Activated CD8-positive, alpha-beta memory T cell treated with anti-CD3 and anti-CD28 coated beads for 36 hours (primary cell): ENCODE data around the gene STX1B. TPM values are rescaled to one million over a fixed set of nuclear protein-coding genes. Genes with fewer than 3 reads are reported as not detected.

ENCODE experiments used
- CTCF ChIA-PET: fragments of 350-600 bp; sonication (Branson Sonifier 250); formaldehyde crosslinking; loops from one replicate; lab custom pipeline; 2021; ENCODE audit warnings: antibody characterized with exemption; lab: Charles Lee
- POLR2A ChIA-PET: fragments of 350-600 bp; sonication (Branson Sonifier 250); formaldehyde crosslinking; loops from one replicate; lab custom pipeline; 2021; ENCODE audit warnings: antibody characterized with exemption; lab: Charles Lee
- total RNA-seq, 2 experiments: library from RNA; stranded (reverse); gene quantifications; one replicate each; pipeline ENCODE4 v1.2.3, GENCODE V29; 2021

STX1B gene
- total RNA-seq, 2 experiments from 2014 or later: 0.15 to 0.34 TPM

GRCh38 chr16:31001507-31002249 is 8.8 kb downstream of the STX1B start:
- ChIA-PET POLR2A (no interaction called here), CTCF (no interaction called here)

GRCh38 chr16:31000671-31001382 is 9.6 kb downstream of the STX1B start:
- ChIA-PET CTCF (interaction anchor here (2.9 kb wide), 1 partner anchor 16 kb away, joined by 12 read pairs; the partner anchor contains the start of gene HSD3B7), POLR2A (no interaction called here)

- POLR2A ChIA-PET: interaction anchor here (0.6 kb wide), 1 partner anchor 35 kb away, joined by 3 read pairs; no protein-coding TSS in a partner anchor
- CTCF ChIA-PET: interaction anchor here (0.6 to 2.9 kb wide), 4 partner anchors 9 to 74 kb away, joined by 3 to 12 read pairs (median 3); partner anchors contain the start of gene HSD3B7
These were observed 11.3 kb downstream of the STX1B start for GRCh38 chr16:30998852-30999761.

GRCh38 chr16:30997725-30998711 is 12.4 kb downstream of the STX1B start:
- ChIA-PET CTCF (interaction anchor here (0.9 to 2.9 kb wide), 2 partner anchors 13 to 56 kb away, joined by 3 to 12 read pairs; partner anchors contain the start of gene HSD3B7), POLR2A (interaction anchor here (0.6 to 1.3 kb wide), 4 partner anchors 33 to 185 kb away, joined by 3 to 7 read pairs (median 4); partner anchors contain the start of genes ZNF646 and ZNF668)

GRCh38 chr16:30996985-30997724 is 13.3 kb downstream of the STX1B start:
- POLR2A ChIA-PET: interaction anchor here (0.6 to 1.3 kb wide), 3 partner anchors 47 to 184 kb away, joined by 3 to 7 read pairs (median 6); partner anchors contain the start of genes ZNF646 and ZNF668
- CTCF ChIA-PET: no interaction called here

- ChIA-PET POLR2A (interaction anchor here (0.9 to 1.3 kb wide), 2 partner anchors 47 to 78 kb away, joined by 3 to 7 read pairs; partner anchors contain the start of genes ZNF646 and ZNF668), CTCF (interaction anchor here (1.2 kb wide), 1 partner anchor 49 kb away, joined by 3 read pairs; no protein-coding TSS in a partner anchor)
These were observed 14.0 kb downstream of the STX1B start for GRCh38 chr16:30996324-30996984.

GRCh38 chr16:30995927-30996323 is 14.5 kb downstream of the STX1B start:
- ChIA-PET CTCF (interaction anchor here (1.2 kb wide), 1 partner anchor 50 kb away, joined by 3 read pairs; no protein-coding TSS in a partner anchor), POLR2A (no interaction called here)

- ChIA-PET POLR2A (no interaction called here), CTCF (interaction anchor here (1.3 kb wide), 1 partner anchor 8 kb away, joined by 8 read pairs; the partner anchor contains the start of gene HSD3B7)
These were observed 17.3 kb downstream of the STX1B start for GRCh38 chr16:30992931-30993816.

GRCh38 chr16:30992276-30992780 is 18.1 kb downstream of the STX1B start:
- CTCF ChIA-PET: no interaction called here

GRCh38 chr16:30991052-30991451 is 19.4 kb downstream of the STX1B start:
- POLR2A ChIA-PET: no interaction called here

More at GRCh38 chr16:30992276-30992780, 18.1 kb downstream of the STX1B start:
- POLR2A ChIA-PET: no interaction called here

GRCh38 chr16:30990105-30990504 is 20.3 kb downstream of the STX1B start:
- POLR2A ChIA-PET: no interaction called here
- CTCF ChIA-PET: no interaction called here

More at GRCh38 chr16:30991052-30991451, 19.4 kb downstream of the STX1B start:
- CTCF ChIA-PET: no interaction called here

GRCh38 chr16:30989469-30990047 is 20.9 kb downstream of the STX1B start:
- POLR2A ChIA-PET: no interaction called here
- CTCF ChIA-PET: no interaction called here

GRCh38 chr16:30987581-30988190 is 22.8 kb downstream of the STX1B start:
- POLR2A ChIA-PET: no interaction called here
- CTCF ChIA-PET: interaction anchor here (1.1 kb wide), 1 partner anchor 154 kb away, joined by 3 read pairs; no protein-coding TSS in a partner anchor
